ENCODE data around the gene PTGDS. TPM values are rescaled to one million over a fixed set of nuclear protein-coding genes. Genes with fewer than 3 reads are reported as not detected.
A peak's percentile ranks its signal among the peaks of the same experiment; 100 is the strongest.

Gene PTGDS
- total and polyA plus RNA-seq, 9 of the 15 experiments (the other 6 are each of a cell fraction or from before 2014, with no cell fraction given): 0.46 to 7.1 (median 2.0) TPM

DNA sequence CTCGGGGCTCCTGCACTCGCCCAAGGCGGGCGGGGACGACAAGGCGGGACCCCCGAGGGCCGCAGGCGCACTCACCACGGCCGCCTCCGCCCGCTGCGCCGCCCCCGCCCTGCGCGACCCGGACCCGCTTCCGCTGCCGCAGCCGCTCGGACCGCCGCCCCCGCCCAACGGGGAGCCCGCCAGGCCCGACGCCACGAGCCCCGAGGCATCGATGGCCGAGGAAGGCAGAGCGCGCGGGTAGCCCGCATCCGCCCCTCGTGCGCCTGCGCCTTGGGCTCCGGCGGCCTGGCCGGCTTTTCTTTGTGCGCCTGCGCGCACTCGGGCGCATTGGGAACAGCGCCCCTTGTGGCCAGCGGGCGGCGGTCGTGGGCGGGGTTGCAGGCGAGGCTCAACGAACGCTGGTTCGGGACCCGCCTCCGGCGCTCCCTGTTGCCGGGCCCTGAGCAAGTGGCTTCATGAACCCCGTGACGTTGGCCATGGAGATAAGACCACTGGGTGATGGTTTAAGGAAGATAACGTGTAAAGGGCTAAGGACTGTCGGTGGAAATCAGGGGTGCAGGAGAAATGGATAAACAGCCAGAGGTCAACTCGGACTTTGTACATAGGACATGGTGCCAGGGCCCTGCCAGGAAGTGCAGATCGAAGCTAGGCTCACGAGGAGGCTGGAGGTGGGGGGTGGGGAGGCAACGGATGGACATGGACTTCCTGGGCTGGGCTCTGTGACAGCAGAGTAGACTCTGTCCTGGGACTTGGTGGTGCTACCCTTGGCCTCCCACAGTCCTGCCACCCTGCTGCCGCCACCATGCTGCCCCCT, 32.6 kb upstream of the PTGDS start, which contains the start of the genes C8G and FBXW5 (continued):
- TF ChIP-seq HCFC1 (IDR thresholded peaks at IDR 0.05; ENCODE audit: low read depth, low read length) (peak; percentile 76), FOXM1 (IDR thresholded peaks at IDR 0.05; ENCODE audit: low read depth) (no peak), FOXM1 (CRISPR knock-in tag; IDR thresholded peaks at IDR 0.05; ENCODE audit: low read depth) (no peak; the same call in 1 of the 2 replicates), TCFL5 (CRISPR knock-in tag; conservative IDR thresholded peaks at IDR 0.05) (no peak), CXXC5 (CRISPR knock-in tag; IDR thresholded peaks at IDR 0.05) (peak; percentile 87), NCOA2 (IDR thresholded peaks at IDR 0.05; ENCODE audit: partially characterized antibody in 2 of 2) (no peak), KLF13 (tag; IDR thresholded peaks at IDR 0.05; ENCODE audit: borderline replicate concordance, low read depth) (peak; percentile 87), ELF1 (tag; IDR thresholded peaks at IDR 0.05) (peak; percentile 85), CREM (IDR thresholded peaks at IDR 0.05; ENCODE audit: low read depth) (peak; percentile 91), TCF3 (CRISPR knock-in tag; IDR thresholded peaks at IDR 0.05) (no peak), RCOR1 (IDR thresholded peaks at IDR 0.05; ENCODE audit: borderline replicate concordance in 1 of 2, low read depth in 2 of 2, low read length in 2 of 2) (peak in 1 of 2 experiments; percentile 34; a peak in 2 of 4 replicates), JUN (IDR thresholded peaks at IDR 0.05; ENCODE audit: borderline replicate concordance, low read depth, low read length) (peak; percentile 55; the same call in 1 of the 2 replicates), JUN (CRISPR knock-in tag; IDR thresholded peaks at IDR 0.05; ENCODE audit: borderline replicate concordance) (no peak), ZNF232 (CRISPR knock-in tag; IDR thresholded peaks at IDR 0.05) (no peak), ZNF174 (CRISPR knock-in tag; IDR thresholded peaks at IDR 0.05) (no peak), ZFX (CRISPR knock-in tag; IDR thresholded peaks at IDR 0.05) (no peak; the same call in 1 of the 2 replicates), PML (IDR thresholded peaks at IDR 0.05; ENCODE audit: low read length) (no peak)
- TF ChIP-seq, protein P1, sequence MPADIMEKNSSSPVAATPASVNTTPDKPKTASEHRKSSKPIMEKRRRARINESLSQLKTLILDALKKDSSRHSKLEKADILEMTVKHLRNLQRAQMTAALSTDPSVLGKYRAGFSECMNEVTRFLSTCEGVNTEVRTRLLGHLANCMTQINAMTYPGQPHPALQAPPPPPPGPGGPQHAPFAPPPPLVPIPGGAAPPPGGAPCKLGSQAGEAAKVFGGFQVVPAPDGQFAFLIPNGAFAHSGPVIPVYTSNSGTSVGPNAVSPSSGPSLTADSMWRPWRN (IDR thresholded peaks at IDR 0.05; ENCODE audit: low read depth): no peak
- TF ChIP-seq, protein P2, sequence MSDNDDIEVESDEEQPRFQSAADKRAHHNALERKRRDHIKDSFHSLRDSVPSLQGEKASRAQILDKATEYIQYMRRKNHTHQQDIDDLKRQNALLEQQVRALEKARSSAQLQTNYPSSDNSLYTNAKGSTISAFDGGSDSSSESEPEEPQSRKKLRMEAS (CRISPR knock-in tag; IDR thresholded peaks at IDR 0.05): peak; percentile 24
- TF ChIP-seq, protein P3, sequence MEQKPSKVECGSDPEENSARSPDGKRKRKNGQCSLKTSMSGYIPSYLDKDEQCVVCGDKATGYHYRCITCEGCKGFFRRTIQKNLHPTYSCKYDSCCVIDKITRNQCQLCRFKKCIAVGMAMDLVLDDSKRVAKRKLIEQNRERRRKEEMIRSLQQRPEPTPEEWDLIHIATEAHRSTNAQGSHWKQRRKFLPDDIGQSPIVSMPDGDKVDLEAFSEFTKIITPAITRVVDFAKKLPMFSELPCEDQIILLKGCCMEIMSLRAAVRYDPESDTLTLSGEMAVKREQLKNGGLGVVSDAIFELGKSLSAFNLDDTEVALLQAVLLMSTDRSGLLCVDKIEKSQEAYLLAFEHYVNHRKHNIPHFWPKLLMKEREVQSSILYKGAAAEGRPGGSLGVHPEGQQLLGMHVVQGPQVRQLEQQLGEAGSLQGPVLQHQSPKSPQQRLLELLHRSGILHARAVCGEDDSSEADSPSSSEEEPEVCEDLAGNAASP (IDR thresholded peaks at IDR 0.05): no peak
- TF ChIP-seq, protein P4, sequence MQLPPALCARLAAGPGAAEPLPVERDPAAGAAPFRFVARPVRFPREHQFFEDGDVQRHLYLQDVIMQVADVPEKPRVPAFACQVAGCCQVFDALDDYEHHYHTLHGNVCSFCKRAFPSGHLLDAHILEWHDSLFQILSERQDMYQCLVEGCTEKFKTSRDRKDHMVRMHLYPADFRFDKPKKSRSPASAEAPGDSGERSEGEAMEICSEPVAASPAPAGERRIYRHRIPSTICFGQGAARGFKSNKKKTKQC (CRISPR knock-in tag; IDR thresholded peaks at IDR 0.05): no peak
